ENCODE data around the gene EFL1. TPM values are rescaled to one million over a fixed set of nuclear protein-coding genes. Genes with fewer than 3 reads are reported as not detected.

The EFL1 gene
- total RNA-seq, 1 experiment from 2014 or later = 27.5 TPM

DNA sequence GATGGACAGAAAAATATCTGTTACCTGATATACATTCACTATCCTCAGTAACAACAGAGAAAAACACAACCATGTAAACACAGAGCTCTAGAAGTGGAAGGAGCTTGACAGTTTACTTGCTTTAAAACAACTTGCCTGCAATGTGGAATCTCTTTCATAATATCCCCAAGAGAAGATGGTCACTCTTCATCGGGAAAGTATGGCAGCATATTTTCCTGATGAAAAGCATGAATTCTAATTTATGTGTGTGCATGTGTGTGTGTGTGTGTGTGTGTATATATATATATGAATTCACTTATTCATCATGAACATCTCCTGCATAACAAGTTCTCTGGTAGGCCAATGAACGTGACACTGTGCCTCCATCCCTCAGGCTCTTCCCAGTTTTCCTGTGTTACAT lies 81.2 kb downstream of the EFL1 start:
- H3K4me1 Mint-ChIP-seq = peaks cover 11% of the 10 kb centered on the region
- ChIA-PET POLR2A (no interaction called here), CTCF (interaction anchor here (1.3 kb wide), 1 partner anchor 41 kb away, joined by 3 read pairs; no protein-coding TSS in a partner anchor)
- TF ChIP-seq CREB1 (CRISPR knock-in tag; IDR thresholded peaks at IDR 0.05) = no peak
- TF ChIP-seq, protein P1, sequence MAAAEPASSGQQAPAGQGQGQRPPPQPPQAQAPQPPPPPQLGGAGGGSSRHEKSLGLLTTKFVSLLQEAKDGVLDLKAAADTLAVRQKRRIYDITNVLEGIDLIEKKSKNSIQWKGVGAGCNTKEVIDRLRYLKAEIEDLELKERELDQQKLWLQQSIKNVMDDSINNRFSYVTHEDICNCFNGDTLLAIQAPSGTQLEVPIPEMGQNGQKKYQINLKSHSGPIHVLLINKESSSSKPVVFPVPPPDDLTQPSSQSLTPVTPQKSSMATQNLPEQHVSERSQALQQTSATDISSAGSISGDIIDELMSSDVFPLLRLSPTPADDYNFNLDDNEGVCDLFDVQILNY (CRISPR knock-in tag; IDR thresholded peaks at IDR 0.05) = no peak
- TF ChIP-seq RORB (CRISPR knock-in tag; IDR thresholded peaks at IDR 0.05) = no peak
- TF ChIP-seq, protein P2, sequence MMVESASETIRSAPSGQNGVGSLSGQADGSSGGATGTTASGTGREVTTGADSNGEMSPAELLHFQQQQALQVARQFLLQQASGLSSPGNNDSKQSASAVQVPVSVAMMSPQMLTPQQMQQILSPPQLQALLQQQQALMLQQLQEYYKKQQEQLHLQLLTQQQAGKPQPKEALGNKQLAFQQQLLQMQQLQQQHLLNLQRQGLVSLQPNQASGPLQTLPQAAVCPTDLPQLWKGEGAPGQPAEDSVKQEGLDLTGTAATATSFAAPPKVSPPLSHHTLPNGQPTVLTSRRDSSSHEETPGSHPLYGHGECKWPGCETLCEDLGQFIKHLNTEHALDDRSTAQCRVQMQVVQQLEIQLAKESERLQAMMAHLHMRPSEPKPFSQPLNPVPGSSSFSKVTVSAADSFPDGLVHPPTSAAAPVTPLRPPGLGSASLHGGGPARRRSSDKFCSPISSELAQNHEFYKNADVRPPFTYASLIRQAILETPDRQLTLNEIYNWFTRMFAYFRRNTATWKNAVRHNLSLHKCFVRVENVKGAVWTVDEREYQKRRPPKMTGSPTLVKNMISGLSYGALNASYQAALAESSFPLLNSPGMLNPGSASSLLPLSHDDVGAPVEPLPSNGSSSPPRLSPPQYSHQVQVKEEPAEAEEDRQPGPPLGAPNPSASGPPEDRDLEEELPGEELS (CRISPR knock-in tag; IDR thresholded peaks at IDR 0.05) = no peak
- no peak for TF ChIP-seq NR1H2 (CRISPR knock-in tag; IDR thresholded peaks at IDR 0.05)
- no peak for TF ChIP-seq GABPB1 (CRISPR knock-in tag; IDR thresholded peaks at IDR 0.05)
- TF ChIP-seq, protein P3, sequence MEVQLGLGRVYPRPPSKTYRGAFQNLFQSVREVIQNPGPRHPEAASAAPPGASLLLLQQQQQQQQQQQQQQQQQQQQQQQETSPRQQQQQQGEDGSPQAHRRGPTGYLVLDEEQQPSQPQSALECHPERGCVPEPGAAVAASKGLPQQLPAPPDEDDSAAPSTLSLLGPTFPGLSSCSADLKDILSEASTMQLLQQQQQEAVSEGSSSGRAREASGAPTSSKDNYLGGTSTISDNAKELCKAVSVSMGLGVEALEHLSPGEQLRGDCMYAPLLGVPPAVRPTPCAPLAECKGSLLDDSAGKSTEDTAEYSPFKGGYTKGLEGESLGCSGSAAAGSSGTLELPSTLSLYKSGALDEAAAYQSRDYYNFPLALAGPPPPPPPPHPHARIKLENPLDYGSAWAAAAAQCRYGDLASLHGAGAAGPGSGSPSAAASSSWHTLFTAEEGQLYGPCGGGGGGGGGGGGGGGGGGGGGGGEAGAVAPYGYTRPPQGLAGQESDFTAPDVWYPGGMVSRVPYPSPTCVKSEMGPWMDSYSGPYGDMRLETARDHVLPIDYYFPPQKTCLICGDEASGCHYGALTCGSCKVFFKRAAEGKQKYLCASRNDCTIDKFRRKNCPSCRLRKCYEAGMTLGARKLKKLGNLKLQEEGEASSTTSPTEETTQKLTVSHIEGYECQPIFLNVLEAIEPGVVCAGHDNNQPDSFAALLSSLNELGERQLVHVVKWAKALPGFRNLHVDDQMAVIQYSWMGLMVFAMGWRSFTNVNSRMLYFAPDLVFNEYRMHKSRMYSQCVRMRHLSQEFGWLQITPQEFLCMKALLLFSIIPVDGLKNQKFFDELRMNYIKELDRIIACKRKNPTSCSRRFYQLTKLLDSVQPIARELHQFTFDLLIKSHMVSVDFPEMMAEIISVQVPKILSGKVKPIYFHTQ (CRISPR knock-in tag; IDR thresholded peaks at IDR 0.05) = no peak
- TF ChIP-seq SMAD3 (CRISPR knock-in tag; IDR thresholded peaks at IDR 0.05; ENCODE audit: borderline replicate concordance) = no peak
- TF ChIP-seq, protein P4, sequence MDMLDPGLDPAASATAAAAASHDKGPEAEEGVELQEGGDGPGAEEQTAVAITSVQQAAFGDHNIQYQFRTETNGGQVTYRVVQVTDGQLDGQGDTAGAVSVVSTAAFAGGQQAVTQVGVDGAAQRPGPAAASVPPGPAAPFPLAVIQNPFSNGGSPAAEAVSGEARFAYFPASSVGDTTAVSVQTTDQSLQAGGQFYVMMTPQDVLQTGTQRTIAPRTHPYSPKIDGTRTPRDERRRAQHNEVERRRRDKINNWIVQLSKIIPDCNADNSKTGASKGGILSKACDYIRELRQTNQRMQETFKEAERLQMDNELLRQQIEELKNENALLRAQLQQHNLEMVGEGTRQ (CRISPR knock-in tag; IDR thresholded peaks at IDR 0.05) = no peak
- TF ChIP-seq, protein P5, sequence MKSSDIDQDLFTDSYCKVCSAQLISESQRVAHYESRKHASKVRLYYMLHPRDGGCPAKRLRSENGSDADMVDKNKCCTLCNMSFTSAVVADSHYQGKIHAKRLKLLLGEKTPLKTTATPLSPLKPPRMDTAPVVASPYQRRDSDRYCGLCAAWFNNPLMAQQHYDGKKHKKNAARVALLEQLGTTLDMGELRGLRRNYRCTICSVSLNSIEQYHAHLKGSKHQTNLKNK (CRISPR knock-in tag; IDR thresholded peaks at IDR 0.05) = no peak
- no peak for TF ChIP-seq MXD4 (CRISPR knock-in tag; IDR thresholded peaks at IDR 0.05; ENCODE audit: borderline replicate concordance)
- TF ChIP-seq FOXP1 (CRISPR knock-in tag; IDR thresholded peaks at IDR 0.05; ENCODE audit: borderline replicate concordance) = no peak
- TF ChIP-seq OVOL2 (CRISPR knock-in tag; IDR thresholded peaks at IDR 0.05; ENCODE audit: borderline replicate concordance) = no peak
- TF ChIP-seq, protein P6, sequence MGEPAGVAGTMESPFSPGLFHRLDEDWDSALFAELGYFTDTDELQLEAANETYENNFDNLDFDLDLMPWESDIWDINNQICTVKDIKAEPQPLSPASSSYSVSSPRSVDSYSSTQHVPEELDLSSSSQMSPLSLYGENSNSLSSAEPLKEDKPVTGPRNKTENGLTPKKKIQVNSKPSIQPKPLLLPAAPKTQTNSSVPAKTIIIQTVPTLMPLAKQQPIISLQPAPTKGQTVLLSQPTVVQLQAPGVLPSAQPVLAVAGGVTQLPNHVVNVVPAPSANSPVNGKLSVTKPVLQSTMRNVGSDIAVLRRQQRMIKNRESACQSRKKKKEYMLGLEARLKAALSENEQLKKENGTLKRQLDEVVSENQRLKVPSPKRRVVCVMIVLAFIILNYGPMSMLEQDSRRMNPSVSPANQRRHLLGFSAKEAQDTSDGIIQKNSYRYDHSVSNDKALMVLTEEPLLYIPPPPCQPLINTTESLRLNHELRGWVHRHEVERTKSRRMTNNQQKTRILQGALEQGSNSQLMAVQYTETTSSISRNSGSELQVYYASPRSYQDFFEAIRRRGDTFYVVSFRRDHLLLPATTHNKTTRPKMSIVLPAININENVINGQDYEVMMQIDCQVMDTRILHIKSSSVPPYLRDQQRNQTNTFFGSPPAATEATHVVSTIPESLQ (CRISPR knock-in tag; IDR thresholded peaks at IDR 0.05) = no peak
- no peaks in the 10 kb centered on the region for H3K27me3 Mint-ChIP-seq (ENCODE audit: low read depth)
- DNase-seq (ENCODE audit: low spot score) = no peak
- no peak overlapping the region for H3K4me3 Mint-ChIP-seq
- no peaks in the 10 kb centered on the region for H3K36me3 Mint-ChIP-seq
- no peak for ATAC-seq
- no peaks in the 10 kb centered on the region for H3K9me3 Mint-ChIP-seq
- no peak overlapping the region for H3K27ac Mint-ChIP-seq

DNA sequence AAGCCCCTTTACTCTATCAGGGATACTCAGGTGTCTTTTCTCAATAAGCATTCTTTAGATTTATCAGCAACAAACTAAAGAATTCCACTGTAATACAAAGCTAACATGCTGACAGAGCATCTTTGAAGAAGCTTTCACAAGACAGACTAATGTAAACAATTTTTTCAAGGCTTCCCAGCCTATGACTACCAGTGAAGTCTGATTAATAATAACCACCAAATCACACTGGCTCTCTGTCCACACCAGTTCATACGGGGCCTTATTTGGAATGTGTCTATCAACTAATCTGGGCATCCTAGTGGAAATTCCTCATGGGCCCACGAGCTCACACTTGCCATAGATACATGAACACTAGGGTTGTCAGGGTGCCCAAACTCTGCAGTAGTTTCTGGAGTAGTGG lies 84.5 kb downstream of the EFL1 start:
- POLR2A ChIA-PET = no interaction called here
- no peak for DNase-seq (ENCODE audit: low spot score)
- H3K36me3 Mint-ChIP-seq = no peaks in the 10 kb centered on the region
- H3K27me3 Mint-ChIP-seq (ENCODE audit: low read depth) = no peaks in the 10 kb centered on the region
- no peak overlapping the region for H3K4me3 Mint-ChIP-seq
- no peak overlapping the region for H3K27ac Mint-ChIP-seq
- peaks cover 12% of the 10 kb centered on the region for H3K4me1 Mint-ChIP-seq
- no peak for ATAC-seq
- CTCF ChIA-PET = interaction anchor here (1.0 to 1.1 kb wide), 2 partner anchors 20 to 70 kb away, joined by 4 to 5 read pairs; no protein-coding TSS in a partner anchor
- no peaks in the 10 kb centered on the region for H3K9me3 Mint-ChIP-seq
- TF ChIP-seq, protein P7, sequence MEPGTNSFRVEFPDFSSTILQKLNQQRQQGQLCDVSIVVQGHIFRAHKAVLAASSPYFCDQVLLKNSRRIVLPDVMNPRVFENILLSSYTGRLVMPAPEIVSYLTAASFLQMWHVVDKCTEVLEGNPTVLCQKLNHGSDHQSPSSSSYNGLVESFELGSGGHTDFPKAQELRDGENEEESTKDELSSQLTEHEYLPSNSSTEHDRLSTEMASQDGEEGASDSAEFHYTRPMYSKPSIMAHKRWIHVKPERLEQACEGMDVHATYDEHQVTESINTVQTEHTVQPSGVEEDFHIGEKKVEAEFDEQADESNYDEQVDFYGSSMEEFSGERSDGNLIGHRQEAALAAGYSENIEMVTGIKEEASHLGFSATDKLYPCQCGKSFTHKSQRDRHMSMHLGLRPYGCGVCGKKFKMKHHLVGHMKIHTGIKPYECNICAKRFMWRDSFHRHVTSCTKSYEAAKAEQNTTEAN (CRISPR knock-in tag; IDR thresholded peaks at IDR 0.05) = no peak
- no peak for TF ChIP-seq GRHL2 (CRISPR knock-in tag; IDR thresholded peaks at IDR 0.05; ENCODE audit: insufficient replicate concordance, severe bottlenecking)
- no peak for TF ChIP-seq TEAD1 (CRISPR knock-in tag; IDR thresholded peaks at IDR 0.05)
- TF ChIP-seq, protein P4 (CRISPR knock-in tag; IDR thresholded peaks at IDR 0.05) = no peak
- TF ChIP-seq NR3C1 (CRISPR knock-in tag; conservative IDR thresholded peaks at IDR 0.05; ENCODE audit: low read depth) = no peak
- TF ChIP-seq HMGA2 (CRISPR knock-in tag; IDR thresholded peaks at IDR 0.05) = no peak

Measured in WTC11 (cell line).